ENCODE data around the gene FFAR1. TPM values are rescaled to one million over a fixed set of nuclear protein-coding genes. Genes with fewer than 3 reads are reported as not detected.

The FFAR1 gene
- total RNA-seq, 4 donors from 2014 or later = 0.21 TPM; not detected in 3

DNA sequence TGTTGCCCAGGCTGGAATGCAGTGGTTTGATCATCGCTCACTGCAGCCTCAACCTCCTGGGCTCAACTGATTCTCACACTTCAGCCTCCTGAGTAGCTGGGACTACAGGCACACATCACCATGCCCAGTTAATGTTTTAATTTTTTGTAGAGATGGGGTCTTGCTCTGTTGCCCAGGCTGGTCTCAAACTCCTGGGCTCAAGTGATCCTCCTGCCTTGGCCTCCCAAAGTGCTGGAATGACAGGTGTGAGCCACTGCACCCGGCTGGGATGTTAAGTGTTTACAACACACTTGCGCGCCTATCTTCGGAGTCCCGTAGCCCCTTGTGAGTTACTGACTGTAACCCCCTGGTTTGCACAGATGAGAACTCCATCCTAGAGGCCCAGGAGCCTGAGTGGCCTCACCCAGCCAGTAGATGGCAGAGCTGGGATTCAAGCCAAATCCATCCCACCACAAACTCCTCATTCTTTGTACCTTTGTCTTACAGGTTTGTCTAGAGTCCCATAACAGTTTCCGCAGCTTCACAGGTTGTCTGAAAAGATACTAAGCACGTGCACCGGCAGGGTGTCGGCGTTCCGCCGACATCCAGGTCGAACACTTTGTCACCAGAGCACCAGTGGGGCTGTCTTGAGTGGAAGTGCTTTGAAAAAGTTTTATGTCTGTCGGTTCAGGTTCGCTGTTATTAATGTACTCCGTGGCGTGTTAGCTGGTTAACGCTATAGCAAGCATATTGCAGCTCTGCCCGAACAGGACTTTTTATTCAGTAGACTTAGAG is 41.0 kb upstream of the FFAR1 start:
- intact Hi-C loops (cut with DNase I; ENCODE audit: low total_unique reads) = no loop called here
- Histone ChIP-seq H3K27ac (no peak overlapping the region), H3K4me1 (no peaks in the 10 kb centered on the region), H3K36me3 (no peaks in the 10 kb centered on the region), H3K9me3 (no peaks in the 10 kb centered on the region), H3K4me3 (no peak overlapping the region), H3K27me3 (no peaks in the 10 kb centered on the region)
- no peak for TF ChIP-seq POLR2A (IDR thresholded peaks at IDR 0.05)
- TF ChIP-seq CTCF (IDR thresholded peaks at IDR 0.05) = no peak
- no peak for DNase-seq

GRCh38 chr19:35307931-35308330 is 39.8 kb upstream of the FFAR1 start:
- no peak for DNase-seq
- intact Hi-C loops (cut with DNase I; ENCODE audit: low total_unique reads) = no loop called here
- Histone ChIP-seq H3K27me3 (no peaks in the 10 kb centered on the region), H3K9me3 (no peaks in the 10 kb centered on the region), H3K4me1 (no peaks in the 10 kb centered on the region), H3K4me3 (no peak overlapping the region), H3K36me3 (no peaks in the 10 kb centered on the region), H3K27ac (no peak overlapping the region)
- no peak for TF ChIP-seq POLR2A (IDR thresholded peaks at IDR 0.05)
- no peak for TF ChIP-seq CTCF (IDR thresholded peaks at IDR 0.05)

GRCh38 chr19:35308910-35309309 is 38.8 kb upstream of the FFAR1 start:
- TF ChIP-seq CTCF (IDR thresholded peaks at IDR 0.05) = no peak
- no peak for TF ChIP-seq POLR2A (IDR thresholded peaks at IDR 0.05)
- Histone ChIP-seq H3K4me1 (no peaks in the 10 kb centered on the region), H3K9me3 (no peaks in the 10 kb centered on the region), H3K27ac (peak overlapping the region in 1 of 2 donors; percentile 49), H3K4me3 (no peak overlapping the region), H3K27me3 (no peaks in the 10 kb centered on the region), H3K36me3 (no peaks in the 10 kb centered on the region)
- intact Hi-C loops (cut with DNase I; ENCODE audit: low total_unique reads) = no loop called here
- DNase-seq = no peak

DNA sequence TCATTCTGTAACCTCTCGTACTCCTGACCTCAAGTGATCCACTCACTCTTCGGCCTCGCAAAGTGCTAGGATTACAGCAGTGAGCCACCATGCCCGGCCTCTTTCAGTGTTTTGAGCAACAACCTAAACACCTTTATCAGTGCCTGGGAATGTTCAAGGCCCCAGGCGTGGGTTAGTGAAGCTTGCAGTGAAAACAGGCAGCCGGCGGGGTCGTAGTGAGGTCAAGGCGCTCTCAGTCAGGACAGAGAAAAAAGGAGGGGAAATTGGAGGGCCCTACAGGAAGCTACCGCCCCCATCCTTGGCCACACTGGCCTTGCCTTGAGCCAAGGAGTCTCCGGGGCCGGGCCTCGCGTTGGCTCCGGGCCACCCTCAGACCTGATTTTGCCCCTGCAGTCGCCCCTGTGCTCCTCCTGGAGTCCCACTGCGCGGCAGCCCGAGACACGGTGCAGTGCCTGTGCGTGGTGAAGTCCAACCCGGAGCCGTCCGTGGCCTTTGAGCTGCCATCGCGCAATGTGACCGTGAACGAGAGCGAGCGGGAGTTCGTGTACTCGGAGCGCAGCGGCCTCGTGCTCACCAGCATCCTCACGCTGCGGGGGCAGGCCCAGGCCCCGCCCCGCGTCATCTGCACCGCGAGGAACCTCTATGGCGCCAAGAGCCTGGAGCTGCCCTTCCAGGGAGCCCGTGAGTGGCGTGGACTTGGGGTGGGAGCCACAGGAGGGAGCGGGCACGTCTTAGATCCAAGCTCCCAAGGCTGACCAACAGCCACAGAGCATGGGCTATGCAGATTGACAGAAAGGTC is 38.0 kb upstream of the FFAR1 start:
- no peaks in the 10 kb centered on the region for H3K9me3 ChIP-seq
- H3K27me3 ChIP-seq = no peaks in the 10 kb centered on the region
- intact Hi-C loops (cut with DNase I; ENCODE audit: low total_unique reads) = no loop called here
- DNase-seq = peak in 1 of 2 donors; percentile 29
- H3K36me3 ChIP-seq = no peaks in the 10 kb centered on the region
- H3K27ac ChIP-seq = peak overlapping the region in 1 of 2 donors; percentile 49
- peak overlapping the region in 1 of 2 donors; percentile 34 for H3K4me3 ChIP-seq
- no peaks in the 10 kb centered on the region for H3K4me1 ChIP-seq
- TF ChIP-seq POLR2A (IDR thresholded peaks at IDR 0.05) = no peak
- TF ChIP-seq CTCF (IDR thresholded peaks at IDR 0.05) = no peak

DNA sequence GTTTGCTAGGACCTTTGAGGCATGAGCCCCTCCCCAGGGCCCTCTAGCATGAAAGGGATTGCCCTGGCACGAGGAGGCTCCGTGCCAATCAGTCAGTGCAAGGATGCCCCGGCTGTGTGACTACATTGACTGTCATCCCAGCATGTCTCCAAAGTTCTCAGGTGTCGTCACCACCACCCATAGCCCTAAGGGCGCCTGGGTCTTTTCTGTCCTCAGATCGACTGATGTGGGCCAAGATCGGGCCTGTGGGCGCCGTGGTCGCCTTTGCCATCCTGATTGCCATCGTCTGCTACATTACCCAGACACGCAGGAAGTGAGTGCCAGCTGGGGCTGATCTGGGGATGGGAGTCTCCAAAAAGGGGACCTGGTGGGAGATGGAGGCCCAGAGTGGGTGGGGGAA is 37.4 kb upstream of the FFAR1 start:
- intact Hi-C loops (cut with DNase I; ENCODE audit: low total_unique reads) = no loop called here
- DNase-seq = no peak
- no peak for TF ChIP-seq CTCF (IDR thresholded peaks at IDR 0.05)
- no peak for TF ChIP-seq POLR2A (IDR thresholded peaks at IDR 0.05)
- H3K9me3 ChIP-seq = no peaks in the 10 kb centered on the region
- H3K4me1 ChIP-seq = no peaks in the 10 kb centered on the region
- no peak overlapping the region for H3K27ac ChIP-seq
- no peaks in the 10 kb centered on the region for H3K36me3 ChIP-seq
- no peaks in the 10 kb centered on the region for H3K27me3 ChIP-seq
- peak overlapping the region in 1 of 2 donors; percentile 34 for H3K4me3 ChIP-seq

Measured in uterus (tissue), 4 donors.